ENCODE data around the gene NAV1. TPM values are rescaled to one million over a fixed set of nuclear protein-coding genes. Genes with fewer than 3 reads are reported as not detected.
A peak's percentile ranks its signal among the peaks of the same experiment; 100 is the strongest.

The NAV1 gene
- polyA plus RNA-seq, 1 experiment, result 21.6 TPM

DNA sequence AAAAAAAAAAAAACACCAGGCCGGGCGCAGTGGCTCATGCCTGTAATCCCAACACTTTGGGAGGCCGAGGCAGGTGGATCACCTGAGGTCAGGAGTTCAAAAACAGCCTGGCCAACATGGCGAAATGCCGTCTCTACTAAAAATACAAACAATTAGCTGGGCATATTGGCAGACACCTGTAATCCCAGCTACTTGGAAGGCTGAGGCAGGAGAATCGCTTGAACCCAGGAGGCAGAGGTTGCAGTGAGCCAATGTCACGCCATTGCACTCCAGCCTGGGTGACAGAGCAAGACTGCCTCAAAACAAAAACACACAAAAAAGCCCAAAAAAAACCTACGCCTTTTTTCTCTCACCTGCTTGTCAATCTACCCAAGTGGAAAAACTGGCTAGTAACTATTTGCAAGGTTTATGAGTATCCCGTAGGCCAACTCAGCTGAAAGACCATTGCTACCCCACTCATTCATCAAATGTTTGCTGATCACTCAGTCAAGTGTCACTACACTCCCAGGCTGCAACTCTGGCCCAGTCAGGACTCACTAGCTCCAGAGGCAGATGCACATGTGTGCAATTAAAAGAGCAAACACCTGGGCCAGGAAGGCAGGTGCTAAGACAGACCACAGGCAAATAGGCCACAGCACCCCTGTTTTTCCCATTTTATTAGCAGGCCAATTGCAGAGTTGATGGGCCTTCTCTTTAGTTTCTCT, 34.0 kb upstream of the NAV1 start:
- ChIA-PET POLR2A (interaction anchor here (1.6 to 2.4 kb wide), 2 partner anchors 36 to 44 kb away, joined by 4 to 6 read pairs; partner anchors contain the start of gene PHLDA3), CTCF (interaction anchor here (1.2 to 27.3 kb wide), 6 partner anchors 7 to 69 kb away, joined by 3 to 650 read pairs (median 14); no protein-coding TSS in a partner anchor)
- DNase-seq (ENCODE audit: low read depth), result no peak
- TF ChIP-seq, protein P1, sequence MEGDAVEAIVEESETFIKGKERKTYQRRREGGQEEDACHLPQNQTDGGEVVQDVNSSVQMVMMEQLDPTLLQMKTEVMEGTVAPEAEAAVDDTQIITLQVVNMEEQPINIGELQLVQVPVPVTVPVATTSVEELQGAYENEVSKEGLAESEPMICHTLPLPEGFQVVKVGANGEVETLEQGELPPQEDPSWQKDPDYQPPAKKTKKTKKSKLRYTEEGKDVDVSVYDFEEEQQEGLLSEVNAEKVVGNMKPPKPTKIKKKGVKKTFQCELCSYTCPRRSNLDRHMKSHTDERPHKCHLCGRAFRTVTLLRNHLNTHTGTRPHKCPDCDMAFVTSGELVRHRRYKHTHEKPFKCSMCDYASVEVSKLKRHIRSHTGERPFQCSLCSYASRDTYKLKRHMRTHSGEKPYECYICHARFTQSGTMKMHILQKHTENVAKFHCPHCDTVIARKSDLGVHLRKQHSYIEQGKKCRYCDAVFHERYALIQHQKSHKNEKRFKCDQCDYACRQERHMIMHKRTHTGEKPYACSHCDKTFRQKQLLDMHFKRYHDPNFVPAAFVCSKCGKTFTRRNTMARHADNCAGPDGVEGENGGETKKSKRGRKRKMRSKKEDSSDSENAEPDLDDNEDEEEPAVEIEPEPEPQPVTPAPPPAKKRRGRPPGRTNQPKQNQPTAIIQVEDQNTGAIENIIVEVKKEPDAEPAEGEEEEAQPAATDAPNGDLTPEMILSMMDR (IDR thresholded peaks at IDR 0.05; ENCODE audit: insufficient read depth, low read depth, low read length), result no peak
- H3K4me3 ChIP-seq (ENCODE audit: low read depth, low read length), result peak overlapping the region; percentile 69
- H3K27me3 ChIP-seq (ENCODE audit: control insufficient read depth, insufficient read depth, low read length), result no peaks in the 10 kb centered on the region
- H3K36me3 ChIP-seq (ENCODE audit: control insufficient read depth, insufficient read depth, low read length), result no peaks in the 10 kb centered on the region

DNA sequence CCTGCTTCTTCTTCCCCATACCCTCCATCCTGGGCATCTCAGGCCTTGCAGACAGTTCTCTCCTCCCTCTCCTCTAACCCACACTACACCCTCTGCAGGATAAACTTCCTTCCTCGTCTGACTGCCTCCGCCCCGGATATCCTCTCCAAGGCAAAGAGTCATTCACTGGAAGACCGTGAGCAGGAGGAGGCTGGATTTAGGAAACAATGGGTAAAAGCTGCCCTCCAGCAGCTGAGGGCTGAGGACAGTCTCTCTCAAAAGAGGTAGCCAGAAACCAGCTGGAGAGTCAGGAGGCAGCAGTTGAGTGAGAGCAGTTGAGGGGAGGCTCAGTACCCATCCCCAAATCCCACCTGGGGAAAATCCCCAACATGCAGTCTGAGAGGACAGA, 33.4 kb upstream of the NAV1 start:
- POLR2A ChIA-PET, result interaction anchor here (0.6 to 0.9 kb wide), 3 partner anchors 14 to 1326 kb away, joined by 3 to 5 read pairs (median 3); no protein-coding TSS in a partner anchor
- DNase-seq (ENCODE audit: low read depth), result no peak
- TF ChIP-seq, protein P1 (IDR thresholded peaks at IDR 0.05; ENCODE audit: insufficient read depth, low read depth, low read length), result 0 out of 2 replicates have a peak, but pooled peaks have one; percentile 8

DNA sequence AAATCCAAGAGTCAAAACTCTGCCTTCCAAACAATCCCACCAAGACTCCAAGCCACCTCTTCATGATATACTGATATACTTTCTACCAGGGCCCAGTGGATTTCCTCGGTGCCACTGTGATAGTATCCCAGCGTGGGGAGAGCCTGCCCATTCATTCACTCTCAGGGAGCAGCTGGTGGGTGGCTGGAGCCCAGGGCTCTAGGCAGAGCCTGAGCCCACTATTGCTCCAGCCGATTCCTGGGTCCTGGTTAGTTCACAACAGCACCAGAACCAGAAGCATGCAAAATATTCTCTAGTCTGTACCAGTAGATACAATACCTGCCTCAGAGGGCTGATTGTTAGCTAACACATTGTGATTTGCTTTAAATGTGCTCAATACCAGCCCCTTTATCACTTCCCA, 32.8 kb upstream of the NAV1 start:
- TF ChIP-seq, protein P1 (IDR thresholded peaks at IDR 0.05; ENCODE audit: insufficient read depth, low read depth, low read length), result no peak
- Histone ChIP-seq H3K27me3 (ENCODE audit: control insufficient read depth, insufficient read depth, low read length) (no peaks in the 10 kb centered on the region), H3K4me3 (ENCODE audit: low read depth, low read length) (peak overlapping the region; percentile 69), H3K36me3 (ENCODE audit: control insufficient read depth, insufficient read depth, low read length) (no peaks in the 10 kb centered on the region)
- no peak for DNase-seq (ENCODE audit: low read depth)
- POLR2A ChIA-PET, result interaction anchor here (0.6 to 0.9 kb wide), 3 partner anchors 15 to 1327 kb away, joined by 3 to 5 read pairs (median 3); no protein-coding TSS in a partner anchor
- CTCF ChIA-PET, result interaction anchor here (1.0 to 27.3 kb wide), 3 partner anchors 10 to 65 kb away, joined by 3 to 650 read pairs (median 3); no protein-coding TSS in a partner anchor

More for the DNA sequence above, 33.4 kb upstream of the NAV1 start:
- Histone ChIP-seq H3K4me3 (ENCODE audit: low read depth, low read length) (peak overlapping the region; percentile 69), H3K27me3 (ENCODE audit: control insufficient read depth, insufficient read depth, low read length) (no peaks in the 10 kb centered on the region), H3K36me3 (ENCODE audit: control insufficient read depth, insufficient read depth, low read length) (no peaks in the 10 kb centered on the region)
- CTCF ChIA-PET, result interaction anchor here (1.0 to 27.3 kb wide), 4 partner anchors 10 to 70 kb away, joined by 3 to 650 read pairs (median 11); no protein-coding TSS in a partner anchor

DNA sequence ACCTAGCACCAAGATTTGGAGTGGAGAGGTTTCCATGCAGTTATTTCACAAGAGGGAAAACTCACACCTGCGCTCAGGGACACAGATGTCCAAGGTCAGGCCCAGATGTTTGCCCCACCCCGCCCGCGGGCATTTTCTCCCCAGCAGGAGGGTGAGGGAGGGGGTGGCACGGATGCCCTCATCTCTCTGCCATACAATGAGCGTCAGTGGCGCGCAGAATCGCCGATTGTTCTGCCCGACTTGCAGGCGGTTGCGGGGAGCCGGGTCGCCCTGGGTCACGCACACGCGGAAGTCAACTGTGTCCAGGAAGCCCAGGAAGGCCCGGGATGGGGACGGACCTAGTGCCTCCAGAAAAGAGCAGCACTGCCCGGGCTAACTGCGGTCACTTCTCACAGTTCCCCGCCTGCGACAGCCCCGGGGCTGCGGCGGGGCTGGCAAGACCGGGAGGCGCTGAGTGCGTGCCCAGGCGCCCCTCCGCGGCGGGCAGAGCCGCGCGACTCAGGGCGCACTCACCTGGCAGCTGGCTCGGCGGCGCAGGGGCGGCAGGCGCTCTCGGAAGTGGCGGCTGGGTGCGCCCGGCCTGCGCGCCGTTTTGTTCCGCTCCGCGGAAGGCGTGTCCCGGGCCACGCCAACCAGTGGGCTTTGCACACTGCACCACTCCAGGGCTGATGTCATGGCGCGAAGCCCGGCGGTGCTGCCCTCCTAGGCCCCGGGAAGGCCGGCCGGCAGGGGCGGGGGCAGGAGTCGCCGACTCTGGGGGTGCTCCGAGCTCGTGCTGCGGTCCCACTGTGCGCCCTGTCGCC, 32.2 kb upstream of the NAV1 start, which contains the start of gene CSRP1:
Gene CSRP1 (minus strand): TSS at position 567 of the 803 bp plus-strand sequence. CDS start 10,820 bp downstream, outside the sequence.
- DNase-seq (ENCODE audit: low read depth), result no peak
- no peaks in the 10 kb centered on the region for H3K36me3 ChIP-seq (ENCODE audit: control insufficient read depth, insufficient read depth, low read length)
- ChIA-PET CTCF (interaction anchor here (0.8 to 27.3 kb wide), 5 partner anchors 11 to 66 kb away, joined by 3 to 650 read pairs (median 3); no protein-coding TSS in a partner anchor), POLR2A (interaction anchor here (0.5 to 0.6 kb wide), 2 partner anchors 42 to 294 kb away, joined by 3 to 4 read pairs; no protein-coding TSS in a partner anchor)
- TF ChIP-seq, protein P1 (IDR thresholded peaks at IDR 0.05; ENCODE audit: insufficient read depth, low read depth, low read length), result no peak
- H3K27me3 ChIP-seq (ENCODE audit: control insufficient read depth, insufficient read depth, low read length), result no peaks in the 10 kb centered on the region
- H3K4me3 ChIP-seq (ENCODE audit: low read depth, low read length), result peak within 1 kb of the TSS; percentile 69

All from BJ (cell line).